ENCODE measurements around the gene C19orf12. TPM values are rescaled to one million over a fixed set of nuclear protein-coding genes. Genes with fewer than 3 reads are reported as not detected.

C19orf12 gene
- total and polyA plus RNA-seq, 4 donors, result 24.2 to 42.9 (median 36.3) TPM

GRCh38 chr19:29655648-29656335 is 59.3 kb downstream of the C19orf12 start:
- 63% methylated on average over 2 of the region's 4 CpGs for WGBS (ENCODE audit: insufficient coverage)
- no peak overlapping the region for H3K27ac ChIP-seq (ENCODE audit: low read depth, low read length)
- H3K36me3 ChIP-seq (ENCODE audit: control insufficient read depth, insufficient read depth, low read length), result no peaks in the 10 kb centered on the region
- H3K4me1 ChIP-seq (ENCODE audit: control insufficient read depth, insufficient read depth, low read length), result no peaks in the 10 kb centered on the region
- H3K4me3 ChIP-seq (ENCODE audit: low read depth, low read length), result no peak overlapping the region
- H3K27me3 ChIP-seq (ENCODE audit: control insufficient read depth, insufficient read depth, low read length), result no peaks in the 10 kb centered on the region
- H3K9me3 ChIP-seq (ENCODE audit: control insufficient read depth, insufficient read depth, low read length), result no peaks in the 10 kb centered on the region
- no peak for DNase-seq (ENCODE audit: low read depth in 4 of 6, low spot score in 6 of 6)

GRCh38 chr19:29653398-29653797 is 61.7 kb downstream of the C19orf12 start:
- H3K9me3 ChIP-seq (ENCODE audit: control insufficient read depth, insufficient read depth, low read length), result no peaks in the 10 kb centered on the region
- H3K27me3 ChIP-seq (ENCODE audit: control insufficient read depth, insufficient read depth, low read length), result no peaks in the 10 kb centered on the region
- WGBS (ENCODE audit: insufficient coverage), result 100% methylated on average over 2 of the region's 5 CpGs
- no peaks in the 10 kb centered on the region for H3K4me1 ChIP-seq (ENCODE audit: control insufficient read depth, insufficient read depth, low read length)
- no peak overlapping the region for H3K4me3 ChIP-seq (ENCODE audit: low read depth, low read length)
- no peak overlapping the region for H3K27ac ChIP-seq (ENCODE audit: low read depth, low read length)
- H3K36me3 ChIP-seq (ENCODE audit: control insufficient read depth, insufficient read depth, low read length), result no peaks in the 10 kb centered on the region
- DNase-seq (ENCODE audit: low read depth in 4 of 6, low spot score in 6 of 6), result no peak

- no peaks in the 10 kb centered on the region for H3K4me1 ChIP-seq (ENCODE audit: control insufficient read depth, insufficient read depth, low read length)
- H3K27me3 ChIP-seq (ENCODE audit: control insufficient read depth, insufficient read depth, low read length), result no peaks in the 10 kb centered on the region
- no peaks in the 10 kb centered on the region for H3K9me3 ChIP-seq (ENCODE audit: control insufficient read depth, insufficient read depth, low read length)
- no peaks in the 10 kb centered on the region for H3K36me3 ChIP-seq (ENCODE audit: control insufficient read depth, insufficient read depth, low read length)
- WGBS (ENCODE audit: insufficient coverage), result 96% methylated on average over 4 of the region's 7 CpGs
- DNase-seq (ENCODE audit: low read depth in 4 of 6, low spot score in 6 of 6), result no peak
- H3K27ac ChIP-seq (ENCODE audit: low read depth, low read length), result no peak overlapping the region
- H3K4me3 ChIP-seq (ENCODE audit: low read depth, low read length), result no peak overlapping the region
Measured at GRCh38 chr19:29651622-29652394, 63.3 kb downstream of the C19orf12 start.

- Histone ChIP-seq H3K36me3 (ENCODE audit: control insufficient read depth, insufficient read depth, low read length) (no peaks in the 10 kb centered on the region), H3K4me3 (ENCODE audit: low read depth, low read length) (no peak overlapping the region), H3K9me3 (ENCODE audit: control insufficient read depth, insufficient read depth, low read length) (no peaks in the 10 kb centered on the region), H3K27me3 (ENCODE audit: control insufficient read depth, insufficient read depth, low read length) (no peaks in the 10 kb centered on the region), H3K4me1 (ENCODE audit: control insufficient read depth, insufficient read depth, low read length) (peaks cover 3% of the 10 kb centered on the region), H3K27ac (ENCODE audit: low read depth, low read length) (no peak overlapping the region)
- DNase-seq (ENCODE audit: low read depth in 4 of 6, low spot score in 6 of 6), result no peak
- WGBS (ENCODE audit: insufficient coverage), result no CpG with 5 or more reads among the region's 7 CpGs
Measured at GRCh38 chr19:29650772-29651387, 64.2 kb downstream of the C19orf12 start.

Other genes starting within 250 kb of the C19orf12 start
- gene VSTM2B, start 189.3 kb downstream of the C19orf12 start, total RNA-seq, result 10 to 100 TPM in 1 of 2 donors, 1 to 10 TPM in 1; 7.2 to 10.6 TPM
- gene VSTM2B, start 189.3 kb downstream of the C19orf12 start, polyA plus RNA-seq (ENCODE audit: insufficient read length in 2 of 2), result 10 to 100 TPM; 35.7 to 43.2 TPM
- 10 to 100 TPM; 56.9 to 86.6 TPM for gene POP4, start 109.0 kb downstream of the C19orf12 start, total RNA-seq
- 10 to 100 TPM; 56.1 to 56.8 TPM for gene POP4, start 109.0 kb downstream of the C19orf12 start, polyA plus RNA-seq (ENCODE audit: insufficient read length in 2 of 2)
- gene PLEKHF1, start 49.8 kb downstream of the C19orf12 start, total RNA-seq, result 1 to 10 TPM; 4.4 to 6.7 TPM
- gene PLEKHF1, start 49.8 kb downstream of the C19orf12 start, polyA plus RNA-seq (ENCODE audit: insufficient read length in 2 of 2), result 1 to 10 TPM; 3.1 to 4.7 TPM
- gene CCNE1, start 96.7 kb upstream of the C19orf12 start, total RNA-seq, result 1 to 10 TPM; 6.3 to 7.3 TPM
- gene CCNE1, start 96.7 kb upstream of the C19orf12 start, polyA plus RNA-seq (ENCODE audit: insufficient read length in 2 of 2), result 1 to 10 TPM; 8.3 to 9.9 TPM
- gene URI1, start 227.0 kb upstream of the C19orf12 start, total RNA-seq, result 10 to 100 TPM; 77.5 to 91.1 TPM
- gene URI1, start 227.0 kb upstream of the C19orf12 start, polyA plus RNA-seq (ENCODE audit: insufficient read length in 2 of 2), result 10 to 100 TPM; 72.7 to 91.7 TPM

All from spinal cord (tissue), 10 donors.